Non-pigmented ciliary epithelial cell (primary cell): Measurements from ENCODE around the gene CLEC4C.

ENCODE experiments used
- DNase-seq: peaks from one replicate; pipeline ENCODE4 v3.0.0-alpha.2; 2010; ENCODE audit warnings: low read depth

The CLEC4C gene

GRCh38 chr12:7723926-7724325 is 23.2 kb downstream of the CLEC4C start:
- DNase-seq = no peak

- no peak for DNase-seq
Measured at GRCh38 chr12:7719946-7720730, 27.0 kb downstream of the CLEC4C start.

- no peak for DNase-seq
Measured at GRCh38 chr12:7716381-7716780, 30.8 kb downstream of the CLEC4C start.

GRCh38 chr12:7712841-7713442 is 34.2 kb downstream of the CLEC4C start:
- DNase-seq = no peak

GRCh38 chr12:7711133-7711532 is 36.0 kb downstream of the CLEC4C start, which contains the start of gene DPPA3:
Gene DPPA3, plus strand, starts transcription at chr12:7711433. Its CDS starts 138 bp downstream, at chr12:7711571.
- no peak for DNase-seq

GRCh38 chr12:7709969-7710675 is 37.1 kb downstream of the CLEC4C start:
- no peak for DNase-seq

GRCh38 chr12:7705846-7706245 is 41.3 kb downstream of the CLEC4C start:
- DNase-seq = no peak

GRCh38 chr12:7695566-7696197 is 51.5 kb downstream of the CLEC4C start, which contains the start of gene GDF3:
Gene GDF3, minus strand, starts transcription at chr12:7695775. Its CDS starts 47 bp downstream, at chr12:7695728.
- no peak for DNase-seq

GRCh38 chr12:7695237-7695560 is 52.0 kb downstream of the CLEC4C start:
- DNase-seq = no peak

GRCh38 chr12:7694556-7695236 is 52.5 kb downstream of the CLEC4C start:
- DNase-seq = no peak

- DNase-seq = no peak
Measured at GRCh38 chr12:7693793-7694192, 53.4 kb downstream of the CLEC4C start.

GRCh38 chr12:7681535-7681934 is 65.6 kb downstream of the CLEC4C start:
- DNase-seq = no peak
